ENCODE data around the gene COL6A2.

The COL6A2 gene

GRCh38 chr21:46128933-46129571 is 31.1 kb downstream of the COL6A2 start:
- no peaks in the 10 kb centered on the region for H3K27me3 ChIP-seq (ENCODE audit: insufficient read depth, poor library complexity, severe bottlenecking)
- DNase-seq (ENCODE audit: low spot score) (peak; percentile 60), ATAC-seq (ENCODE audit: low read depth) (no peak)
- no peak overlapping the region for H3K4me3 ChIP-seq (ENCODE audit: severe bottlenecking)
- H3K9me3 ChIP-seq (ENCODE audit: severe bottlenecking), result no peaks in the 10 kb centered on the region
- H3K27ac ChIP-seq (ENCODE audit: poor library complexity, severe bottlenecking), result no peak overlapping the region
- no peaks in the 10 kb centered on the region for H3K36me3 ChIP-seq (ENCODE audit: low read depth)
- TF ChIP-seq CTCF (IDR thresholded peaks at IDR 0.05; ENCODE audit: poor library complexity, severe bottlenecking), result no peak
- H3K4me1 ChIP-seq (ENCODE audit: insufficient read depth, poor library complexity, severe bottlenecking), result no peaks in the 10 kb centered on the region

- H3K9me3 ChIP-seq (ENCODE audit: severe bottlenecking), result no peaks in the 10 kb centered on the region
- H3K4me3 ChIP-seq (ENCODE audit: severe bottlenecking), result no peak overlapping the region
- no peak for ATAC-seq (ENCODE audit: low read depth)
- no peaks in the 10 kb centered on the region for H3K4me1 ChIP-seq (ENCODE audit: insufficient read depth, poor library complexity, severe bottlenecking)
- no peak for TF ChIP-seq CTCF (IDR thresholded peaks at IDR 0.05; ENCODE audit: poor library complexity, severe bottlenecking)
- no peaks in the 10 kb centered on the region for H3K27me3 ChIP-seq (ENCODE audit: insufficient read depth, poor library complexity, severe bottlenecking)
- no peak for DNase-seq (ENCODE audit: low spot score)
- H3K36me3 ChIP-seq (ENCODE audit: low read depth), result no peaks in the 10 kb centered on the region
- H3K27ac ChIP-seq (ENCODE audit: poor library complexity, severe bottlenecking), result no peak overlapping the region
Observed at GRCh38 chr21:46129846-46130651, 32.1 kb downstream of the COL6A2 start.

DNA sequence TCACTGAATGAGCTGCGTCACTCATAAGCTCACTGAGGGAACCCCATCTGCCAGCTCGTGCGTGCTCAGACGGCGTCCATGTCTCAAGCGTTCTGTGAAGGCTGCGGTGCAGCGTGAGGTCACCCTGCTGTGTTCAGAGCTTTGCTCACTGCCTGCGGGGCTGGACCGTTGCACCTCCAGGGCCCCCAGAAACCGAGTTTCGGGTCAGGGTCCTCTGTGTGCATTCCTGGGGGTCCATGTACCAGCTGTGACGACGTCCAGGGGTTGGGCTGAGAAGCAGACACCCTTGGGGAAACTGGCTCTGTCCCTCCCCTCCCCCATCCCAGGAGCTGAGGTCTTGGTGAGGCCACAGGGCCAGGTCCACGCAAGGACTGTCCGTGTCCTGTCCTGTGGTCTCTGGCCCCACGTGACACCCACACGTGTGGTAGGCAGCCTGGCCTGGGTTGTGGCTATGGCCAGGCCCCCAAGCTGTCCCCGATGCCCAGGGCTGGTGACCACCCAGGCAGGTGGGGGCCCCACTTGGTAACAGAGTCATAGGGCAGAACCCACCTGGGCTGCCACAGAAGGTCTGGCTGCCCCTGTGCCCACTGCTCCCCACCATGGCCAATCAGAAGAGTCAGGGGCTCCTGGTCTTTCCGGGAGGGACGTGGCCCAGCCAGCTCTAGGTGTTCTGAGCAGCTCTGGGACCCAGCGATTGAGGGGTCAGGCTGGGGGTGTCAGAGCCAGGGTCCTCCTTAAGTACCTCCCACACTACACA is 33.1 kb downstream of the COL6A2 start:
- DNase-seq (ENCODE audit: low spot score) (no peak), ATAC-seq (ENCODE audit: low read depth) (no peak)
- no peaks in the 10 kb centered on the region for H3K27me3 ChIP-seq (ENCODE audit: insufficient read depth, poor library complexity, severe bottlenecking)

DNA sequence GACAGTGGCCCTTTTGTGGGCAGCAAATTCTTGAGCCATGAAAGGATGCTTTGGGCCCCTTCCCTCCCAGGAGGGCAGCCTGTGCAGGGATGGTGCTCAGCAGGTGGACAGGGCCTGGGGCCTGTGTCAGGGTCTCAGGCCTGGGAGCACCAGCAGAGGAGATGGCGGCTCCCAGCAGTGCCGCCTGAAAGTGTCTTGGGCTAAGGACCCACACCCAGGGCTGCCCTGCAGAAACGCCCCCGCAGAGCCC is 33.6 kb downstream of the COL6A2 start:
- DNase-seq (ENCODE audit: low spot score) (no peak), ATAC-seq (ENCODE audit: low read depth) (no peak)
- Histone ChIP-seq H3K4me1 (ENCODE audit: insufficient read depth, poor library complexity, severe bottlenecking) (no peaks in the 10 kb centered on the region), H3K4me3 (ENCODE audit: severe bottlenecking) (no peak overlapping the region), H3K27me3 (ENCODE audit: insufficient read depth, poor library complexity, severe bottlenecking) (no peaks in the 10 kb centered on the region), H3K27ac (ENCODE audit: poor library complexity, severe bottlenecking) (no peak overlapping the region), H3K9me3 (ENCODE audit: severe bottlenecking) (no peaks in the 10 kb centered on the region), H3K36me3 (ENCODE audit: low read depth) (no peaks in the 10 kb centered on the region)
- TF ChIP-seq CTCF (IDR thresholded peaks at IDR 0.05; ENCODE audit: poor library complexity, severe bottlenecking), result no peak

More for the DNA sequence above, 33.1 kb downstream of the COL6A2 start:
- TF ChIP-seq CTCF (IDR thresholded peaks at IDR 0.05; ENCODE audit: poor library complexity, severe bottlenecking), result no peak
- no peak overlapping the region for H3K27ac ChIP-seq (ENCODE audit: poor library complexity, severe bottlenecking)
- no peaks in the 10 kb centered on the region for H3K4me1 ChIP-seq (ENCODE audit: insufficient read depth, poor library complexity, severe bottlenecking)
- no peaks in the 10 kb centered on the region for H3K9me3 ChIP-seq (ENCODE audit: severe bottlenecking)
- H3K36me3 ChIP-seq (ENCODE audit: low read depth), result no peaks in the 10 kb centered on the region
- H3K4me3 ChIP-seq (ENCODE audit: severe bottlenecking), result no peak overlapping the region

Data from RWPE2 (cell line).